Stomach (tissue), 4 donors: Measurements from ENCODE around the gene NTRK2.

Experiments used
- CTCF ChIP-seq, 7 experiments: fragments of 450-650 bp in 4 of 7; fragments of 200-600 bp in 3 of 7; sonication (generic) in 3 of 7; IDR thresholded peaks; one replicate each; pipeline ENCODE4 v1.5.1; 2016 to 2019; ENCODE audit warnings: antibody characterized with exemption in 7 of 7, control low read depth in 2 of 7, mild to moderate bottlenecking in 1 of 7
- POLR2A ChIP-seq, 4 donors: fragments of 450-650 bp; IDR thresholded peaks; one replicate each; pipeline ENCODE4 v1.6.1; 2016; ENCODE audit warnings: antibody characterized with exemption in 4 of 4, control low read depth in 2 of 4, mild to moderate bottlenecking in 1 of 4, moderate library complexity in 1 of 4
- POLR2AphosphoS5 ChIP-seq, 3 donors: sonication (generic); formaldehyde crosslinking; IDR thresholded peaks; one replicate each; pipeline ENCODE4 v1.6.1; 2016; ENCODE audit warnings: antibody characterized with exemption in 3 of 3

GRCh38 chr9:84949258-84949657, 279.7 kb downstream of the NTRK2 start:
- TF ChIP-seq POLR2A (IDR thresholded peaks at IDR 0.05) (no peak), CTCF (IDR thresholded peaks at IDR 0.05) (no peak), POLR2AphosphoS5 (IDR thresholded peaks at IDR 0.05) (no peak)
